Measurements from ENCODE around the gene CPT2.

CPT2 gene

GRCh38 chr1:53254011-53254640 is 57.5 kb downstream of the CPT2 start:
- no peak for DNase-seq
- intact Hi-C loops (cut with DNase I): no loop called here

GRCh38 chr1:53255031-53255430 is 58.4 kb downstream of the CPT2 start:
- intact Hi-C loops (cut with DNase I): no loop called here

GRCh38 chr1:53256511-53257453 is 60.2 kb downstream of the CPT2 start:
- intact Hi-C loops (cut with DNase I): no loop called here
- no peak for DNase-seq

More at GRCh38 chr1:53255031-53255430, 58.4 kb downstream of the CPT2 start:
- no peak for DNase-seq

GRCh38 chr1:53257454-53258081 is 60.9 kb downstream of the CPT2 start:
- intact Hi-C loops (cut with DNase I): no loop called here
- DNase-seq: no peak

- no peak for DNase-seq
- intact Hi-C loops (cut with DNase I): no loop called here
Measured at GRCh38 chr1:53258216-53258615, 61.6 kb downstream of the CPT2 start.

GRCh38 chr1:53259932-53260331 is 63.3 kb downstream of the CPT2 start:
- no peak for DNase-seq
- intact Hi-C loops (cut with DNase I): no loop called here

- DNase-seq: no peak
- intact Hi-C loops (cut with DNase I): no loop called here
Measured at GRCh38 chr1:53260631-53261247, 64.1 kb downstream of the CPT2 start.

- no peak for DNase-seq
- intact Hi-C loops (cut with DNase I): no loop called here
Measured at GRCh38 chr1:53262000-53262399, 65.4 kb downstream of the CPT2 start.
